Trophoblast cell (in vitro differentiated cells and primary cell): Measurements from ENCODE around the gene TMEM89.
A peak's percentile ranks its signal among the peaks of the same experiment; 100 is the strongest.

Experiments
- DNase-seq, 2 donors: peaks; one replicate each; pipeline ENCODE4 v3.0.0-alpha.2; 2016
- H2AFZ ChIP-seq: 2 replicates; pipeline ENCODE4 v1.6.1; 2013; ENCODE audit warnings: low read length, moderate library complexity, mild to moderate bottlenecking; ENCODE audit not compliant: insufficient read depth, poor library complexity
- H2AK5ac ChIP-seq: 2 replicates; pipeline ENCODE4 v1.6.1; 2013; ENCODE audit warnings: mild to moderate bottlenecking, low read length
- H2BK120ac ChIP-seq: 2 replicates; pipeline ENCODE4 v1.6.1; 2013; ENCODE audit warnings: low read length, mild to moderate bottlenecking, moderate library complexity; ENCODE audit not compliant: insufficient read depth, poor library complexity
- H2BK12ac ChIP-seq: 2 replicates; pipeline ENCODE4 v1.6.1; 2013; ENCODE audit warnings: mild to moderate bottlenecking, low read length, moderate library complexity
- H2BK5ac ChIP-seq: 2 replicates; pipeline ENCODE4 v1.6.1; 2013; ENCODE audit warnings: low read length, low read depth, moderate library complexity, mild to moderate bottlenecking; ENCODE audit not compliant: poor library complexity
- H3K14ac ChIP-seq: 2 replicates; pipeline ENCODE4 v1.6.1; 2013; ENCODE audit warnings: mild to moderate bottlenecking, low read length
- H3K18ac ChIP-seq: 2 replicates; pipeline ENCODE4 v1.6.1; 2013; ENCODE audit warnings: mild to moderate bottlenecking, low read length
- H3K23ac ChIP-seq: 2 replicates; pipeline ENCODE4 v1.6.1; 2013; ENCODE audit warnings: low read length
- H3K27ac ChIP-seq: 2 replicates; pipeline ENCODE4 v1.5.1; 2013; ENCODE audit warnings: low read depth, mild to moderate bottlenecking, inconsistent platforms, low read length, moderate library complexity
- H3K27me3 ChIP-seq: 2 replicates; pipeline ENCODE4 v1.6.1; 2013; ENCODE audit warnings: inconsistent platforms, mild to moderate bottlenecking, low read length, moderate library complexity; ENCODE audit not compliant: insufficient read depth
- H3K36me3 ChIP-seq, 2 experiments: 1 replicate in 1 of 2; 2 replicates in 1 of 2; pipeline ENCODE4 v1.6.1; 2013; ENCODE audit warnings: low read length in 2 of 2, mild to moderate bottlenecking in 2 of 2, moderate library complexity in 1 of 2; ENCODE audit not compliant: insufficient read depth in 2 of 2, control insufficient read depth in 1 of 2
- H3K4ac ChIP-seq: 2 replicates; pipeline ENCODE4 v1.6.1; 2013; ENCODE audit warnings: low read depth, mild to moderate bottlenecking, low read length, moderate library complexity
- H3K4me1 ChIP-seq, 2 experiments: 1 replicate in 1 of 2; 2 replicates in 1 of 2; pipeline ENCODE4 v1.6.1; 2013; ENCODE audit warnings: low read length in 2 of 2, mild to moderate bottlenecking in 2 of 2, moderate library complexity in 1 of 2; ENCODE audit not compliant: insufficient read depth in 2 of 2, control insufficient read depth in 1 of 2
- H3K4me2 ChIP-seq: 2 replicates; pipeline ENCODE4 v1.6.1; 2013; ENCODE audit warnings: inconsistent platforms, mild to moderate bottlenecking, low read length, moderate library complexity
- H3K4me3 ChIP-seq: 2 replicates; pipeline ENCODE4 v1.5.1; 2013; ENCODE audit warnings: mild to moderate bottlenecking, low read depth, low read length, inconsistent platforms
- H3K79me1 ChIP-seq: one replicate; pipeline ENCODE4 v1.6.1; 2013; ENCODE audit warnings: low read length
- H3K79me2 ChIP-seq: 2 replicates; pipeline ENCODE4 v1.6.1; 2013; ENCODE audit warnings: low read length, mild to moderate bottlenecking; ENCODE audit not compliant: control insufficient read depth, insufficient read depth, poor library complexity
- H3K9ac ChIP-seq: 2 replicates; pipeline ENCODE4 v1.6.1; 2013; ENCODE audit warnings: mild to moderate bottlenecking, low read length
- H3K9me3 ChIP-seq: 2 replicates; pipeline ENCODE4 v1.6.1; 2013; ENCODE audit warnings: low read depth, mild to moderate bottlenecking, control low read depth, inconsistent platforms, low read length; ENCODE audit not compliant: insufficient read depth
- H4K12ac ChIP-seq: 2 replicates; pipeline ENCODE4 v1.6.1; 2013; ENCODE audit warnings: low read depth, mild to moderate bottlenecking, low read length, moderate library complexity
- H4K8ac ChIP-seq: 2 replicates; pipeline ENCODE4 v1.6.1; 2013; ENCODE audit warnings: low read depth, mild to moderate bottlenecking, low read length, moderate library complexity
- H4K91ac ChIP-seq: one replicate; pipeline ENCODE4 v1.6.1; 2013; ENCODE audit warnings: low read depth, mild to moderate bottlenecking, low read length, moderate library complexity
- WGBS: extraction: QIAGEN DNeasy Blood & Tissue Kit; methylation state at CpG from one replicate; pipeline ENCODE4 v1.1.7; 2013; ENCODE audit warnings: missing lambda C conversion rate; ENCODE audit not compliant: insufficient read length, insufficient coverage; ENCODE audit errors: extremely low coverage; 5-methylcytosine and 5-hydroxymethylcytosine counted together

Gene TMEM89

GRCh38 chr3:48617559-48617958 lies 4.0 kb downstream of the TMEM89 start:
- WGBS, result no CpG with 5 or more reads among the region's 4 CpGs

DNA sequence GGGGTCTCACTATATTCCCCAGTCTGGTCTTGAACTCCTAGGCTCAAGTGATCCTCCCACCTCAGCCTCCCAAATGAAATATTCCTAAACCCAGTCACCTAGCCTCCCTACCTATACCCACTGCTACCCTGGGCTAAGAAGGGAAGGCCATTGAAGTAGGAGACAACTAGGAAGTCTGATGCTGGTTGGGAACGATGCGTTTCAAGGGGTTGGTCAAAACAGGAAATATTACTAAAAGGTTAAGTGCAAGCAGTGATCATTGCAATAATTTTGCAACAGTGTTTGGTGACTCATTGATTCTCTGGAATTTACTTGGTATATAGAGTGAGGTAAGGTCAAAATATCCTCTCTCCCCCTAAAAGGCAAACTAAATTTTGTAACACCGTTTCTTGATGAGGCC lies 7.5 kb downstream of the TMEM89 start:
- peaks cover 0 to 2% of the 10 kb centered on the region in 2 experiments for H3K36me3 ChIP-seq
- no peak overlapping the region for H2BK5ac ChIP-seq
- no CpG with 5 or more reads among the region's 3 CpGs for WGBS
- H2AK5ac ChIP-seq, result no peak overlapping the region
- H3K79me2 ChIP-seq, result peaks cover 4% of the 10 kb centered on the region
- no peak overlapping the region for H3K9ac ChIP-seq
- peaks cover 0 to 2% of the 10 kb centered on the region in 2 experiments for H3K4me1 ChIP-seq
- peak in 1 of 2 donors; percentile 87 for DNase-seq
- H4K8ac ChIP-seq, result no peak overlapping the region
- no peak overlapping the region for H3K18ac ChIP-seq
- H3K27me3 ChIP-seq, result no peaks in the 10 kb centered on the region
- peaks cover 8% of the 10 kb centered on the region for H3K9me3 ChIP-seq
- H2AFZ ChIP-seq, result no peak overlapping the region
- H3K27ac ChIP-seq, result no peak overlapping the region
- H3K23ac ChIP-seq, result no peak overlapping the region
- no peak overlapping the region for H4K12ac ChIP-seq
- H4K91ac ChIP-seq, result no peak overlapping the region
- H3K4ac ChIP-seq, result no peak overlapping the region
- no peak overlapping the region for H3K14ac ChIP-seq
- no peak overlapping the region for H2BK12ac ChIP-seq
- no peak overlapping the region for H3K4me2 ChIP-seq
- H3K4me3 ChIP-seq, result no peak overlapping the region
- H3K79me1 ChIP-seq, result peaks cover 4% of the 10 kb centered on the region
- no peak overlapping the region for H2BK120ac ChIP-seq

More at GRCh38 chr3:48617559-48617958, 4.0 kb downstream of the TMEM89 start:
- peak in 1 of 2 donors; percentile 14 for DNase-seq
- no peaks in the 10 kb centered on the region for H3K4me1 ChIP-seq
- H3K23ac ChIP-seq, result no peak overlapping the region
- H3K4me3 ChIP-seq, result no peak overlapping the region
- H3K9me3 ChIP-seq, result peaks cover 17% of the 10 kb centered on the region
- no peak overlapping the region for H3K27ac ChIP-seq
- peaks cover 2% of the 10 kb centered on the region in 2 experiments for H3K36me3 ChIP-seq
- no peak overlapping the region for H3K4ac ChIP-seq
- H3K27me3 ChIP-seq, result no peaks in the 10 kb centered on the region
- H2BK12ac ChIP-seq, result no peak overlapping the region
- H2AK5ac ChIP-seq, result no peak overlapping the region
- H4K8ac ChIP-seq, result no peak overlapping the region
- no peak overlapping the region for H3K18ac ChIP-seq
- no peak overlapping the region for H2AFZ ChIP-seq
- H4K91ac ChIP-seq, result no peak overlapping the region
- no peaks in the 10 kb centered on the region for H3K79me2 ChIP-seq
- no peak overlapping the region for H4K12ac ChIP-seq
- no peak overlapping the region for H2BK120ac ChIP-seq
- H3K79me1 ChIP-seq, result no peaks in the 10 kb centered on the region
- no peak overlapping the region for H2BK5ac ChIP-seq
- no peak overlapping the region for H3K4me2 ChIP-seq
- no peak overlapping the region for H3K14ac ChIP-seq
- H3K9ac ChIP-seq, result no peak overlapping the region

DNA sequence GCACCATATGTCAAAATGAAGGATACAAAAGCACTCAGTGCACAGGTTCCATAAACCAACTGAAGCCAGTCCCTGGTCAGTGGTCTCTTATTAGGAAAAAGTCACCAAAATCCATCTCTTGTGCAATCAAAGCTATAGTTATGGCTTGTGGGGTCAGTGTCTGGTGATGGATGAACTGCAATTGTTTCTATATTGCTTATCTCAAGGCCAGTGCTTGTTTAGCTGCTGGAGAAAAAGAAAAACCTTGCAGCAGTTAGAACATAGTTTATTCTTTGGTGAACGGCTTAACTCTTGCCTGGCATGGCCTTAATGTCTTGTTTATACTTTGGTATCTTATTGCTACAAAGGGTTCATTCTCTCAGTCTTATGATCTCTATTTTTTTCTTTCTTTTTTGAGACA lies 9.3 kb downstream of the TMEM89 start:
- H3K4me1 ChIP-seq, result peaks cover 0 to 2% of the 10 kb centered on the region in 2 experiments
- H3K36me3 ChIP-seq, result peaks cover 3 to 6% of the 10 kb centered on the region in 2 experiments
- H3K23ac ChIP-seq, result no peak overlapping the region
- no peak overlapping the region for H2AK5ac ChIP-seq
- no peak overlapping the region for H2BK5ac ChIP-seq
- no peak overlapping the region for H4K8ac ChIP-seq
- H3K27ac ChIP-seq, result no peak overlapping the region
- H3K79me2 ChIP-seq, result peaks cover 8% of the 10 kb centered on the region
- no peak overlapping the region for H3K18ac ChIP-seq
- no peak overlapping the region for H3K4me3 ChIP-seq
- H2AFZ ChIP-seq, result no peak overlapping the region
- no peaks in the 10 kb centered on the region for H3K27me3 ChIP-seq
- no peak overlapping the region for H3K14ac ChIP-seq
- H4K12ac ChIP-seq, result no peak overlapping the region
- H3K4me2 ChIP-seq, result no peak overlapping the region
- no peak overlapping the region for H3K9ac ChIP-seq
- H2BK12ac ChIP-seq, result no peak overlapping the region
- H2BK120ac ChIP-seq, result no peak overlapping the region
- no peak overlapping the region for H3K4ac ChIP-seq
- H3K9me3 ChIP-seq, result peaks cover 3% of the 10 kb centered on the region
- no peak for DNase-seq
- H4K91ac ChIP-seq, result no peak overlapping the region
- no CpG with 5 or more reads among the region's 1 CpG for WGBS
- H3K79me1 ChIP-seq, result peaks cover 7% of the 10 kb centered on the region

DNA sequence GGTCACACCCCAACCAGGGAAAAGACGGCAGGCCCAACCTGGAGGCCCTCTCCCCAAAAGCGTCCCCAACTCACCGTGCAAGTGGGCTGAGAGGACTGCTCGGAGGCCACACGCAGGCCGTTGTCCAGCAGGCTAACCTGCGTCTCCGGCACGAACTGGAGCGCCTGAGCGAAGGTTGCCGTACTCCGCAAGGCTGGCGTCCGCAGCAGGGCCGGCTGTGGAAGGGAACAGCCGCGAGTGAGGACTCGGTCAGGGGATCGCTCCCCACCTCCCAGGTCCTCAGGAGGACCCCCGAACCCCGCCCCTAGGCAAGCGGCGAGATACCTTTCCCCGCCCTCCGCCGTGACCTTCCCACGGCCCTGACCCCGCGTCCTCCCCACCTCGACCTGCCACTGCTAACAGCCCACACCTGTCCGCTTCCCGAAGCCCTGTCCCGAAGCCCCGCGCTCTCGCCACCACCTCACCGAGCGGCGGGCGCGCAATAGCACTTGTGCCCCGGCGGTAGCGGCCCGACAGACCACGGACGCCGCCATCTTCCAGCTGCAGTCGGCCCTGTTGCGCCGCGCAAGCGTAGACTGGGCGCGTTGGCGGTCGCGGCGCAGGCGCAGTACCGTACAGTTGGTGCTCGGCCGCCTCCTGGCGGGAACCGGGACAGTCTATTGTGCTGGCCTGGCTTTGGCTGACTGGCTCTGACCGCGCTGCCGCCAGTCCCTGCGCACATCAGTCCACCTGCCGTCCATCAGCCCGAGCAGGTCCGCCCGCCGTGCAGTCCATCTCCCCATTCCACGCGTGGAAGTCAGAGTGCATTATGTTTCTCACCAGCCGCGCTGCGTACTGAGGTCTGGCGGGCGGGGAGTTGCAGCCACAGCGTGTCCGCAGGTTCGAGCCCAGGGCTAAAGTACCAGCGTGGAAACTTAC lies 12.2 kb downstream of the TMEM89 start, which contains the start of gene UQCRC1:
Gene UQCRC1 (minus strand): TSS at position 559 of the 918 bp plus-strand sequence. CDS start 26 bp downstream, at position 533.
- H3K79me1 ChIP-seq, result peaks cover 7% of the 10 kb centered on the region

More for the DNA sequence above, 12.2 kb downstream of the TMEM89 start, which contains the start of gene UQCRC1:
- Histone ChIP-seq H3K27me3 (no peaks in the 10 kb centered on the region), H3K79me2 (peaks cover 8% of the 10 kb centered on the region), H2AK5ac (peak within 1 kb of the TSS; percentile 65), H3K36me3 (peaks cover 19 to 23% of the 10 kb centered on the region in 2 experiments), H3K27ac (peak within 1 kb of the TSS; percentile 40), H3K23ac (no peak within 1 kb of the TSS), H3K9ac (peak within 1 kb of the TSS; percentile 88), H3K4me3 (peak within 1 kb of the TSS; percentile 99), H2AFZ (peak within 1 kb of the TSS; percentile 59), H4K12ac (peak within 1 kb of the TSS; percentile 86), H2BK12ac (peak within 1 kb of the TSS; percentile 3), H3K9me3 (no peaks in the 10 kb centered on the region), H3K14ac (peak within 1 kb of the TSS; percentile 89), H4K8ac (peak within 1 kb of the TSS; percentile 89), H3K4ac (peak within 1 kb of the TSS; percentile 47), H3K4me2 (peak within 1 kb of the TSS; percentile 99), H3K18ac (peak within 1 kb of the TSS; percentile 89), H2BK5ac (peak within 1 kb of the TSS; percentile 69), H2BK120ac (peak within 1 kb of the TSS; percentile 62), H4K91ac (peak within 1 kb of the TSS; percentile 81), H3K4me1 (peaks cover 0 to 2% of the 10 kb centered on the region in 2 experiments)
- DNase-seq, result peak; percentile 96 to 97
- WGBS, result no CpG with 5 or more reads among the region's 86 CpGs
